Activated effector memory CD4-positive, alpha-beta T cell treated with Interleukin-2 at 50 U/mL for 16 hours (primary cell): ENCODE data around the gene ZNF416.

Experiments used
- DNase-seq: peaks from one replicate; pipeline ENCODE4 v3.0.0-alpha.2; 2020

Gene ZNF416

GRCh38 chr19:57578487-57579205 is at the start of gene ZNF416:
ZNF416 (minus strand) TSS chr19:57578911; CDS start chr19:57578704, 207 bp downstream.
- peak; percentile 93 for DNase-seq

DNA sequence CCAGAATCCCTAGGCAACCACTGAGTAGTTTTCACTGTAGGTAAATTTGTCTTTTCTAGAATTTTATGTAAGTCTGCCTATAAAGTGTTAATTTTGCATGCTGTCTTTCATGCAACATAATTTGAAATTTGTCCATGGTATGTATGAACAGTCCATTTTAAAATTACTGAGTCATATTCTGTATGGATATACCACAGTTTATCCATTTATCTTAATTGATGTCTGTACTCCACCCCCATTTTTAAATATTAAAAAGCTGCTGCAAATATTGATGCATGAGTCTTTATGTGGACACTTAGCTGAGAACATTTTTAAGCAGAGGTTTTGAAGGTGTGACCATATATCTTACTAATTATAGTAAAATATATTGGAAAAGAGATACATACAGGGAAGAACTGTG is 44.4 kb upstream of the ZNF416 start:
- DNase-seq = no peak

DNA sequence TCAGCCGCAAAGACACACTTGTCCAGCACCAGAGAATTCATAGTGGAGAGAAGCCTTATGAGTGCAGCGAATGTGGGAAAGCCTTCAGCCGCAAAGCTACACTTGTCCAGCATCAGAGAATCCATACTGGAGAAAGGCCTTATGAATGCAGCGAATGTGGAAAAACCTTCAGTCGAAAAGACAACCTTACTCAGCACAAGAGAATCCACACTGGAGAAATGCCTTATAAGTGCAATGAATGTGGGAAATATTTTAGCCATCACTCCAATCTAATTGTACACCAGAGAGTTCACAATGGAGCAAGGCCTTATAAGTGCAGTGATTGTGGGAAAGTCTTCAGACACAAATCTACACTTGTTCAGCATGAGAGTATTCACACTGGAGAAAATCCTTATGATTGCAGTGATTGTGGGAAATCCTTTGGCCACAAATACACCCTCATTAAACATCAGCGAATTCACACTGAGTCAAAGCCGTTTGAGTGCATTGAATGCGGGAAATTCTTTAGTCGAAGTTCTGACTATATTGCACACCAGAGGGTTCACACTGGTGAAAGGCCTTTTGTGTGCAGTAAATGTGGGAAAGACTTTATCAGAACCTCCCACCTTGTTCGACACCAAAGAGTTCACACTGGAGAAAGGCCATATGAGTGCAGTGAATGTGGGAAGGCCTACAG is 42.1 kb upstream of the ZNF416 start:
- no peak for DNase-seq

DNA sequence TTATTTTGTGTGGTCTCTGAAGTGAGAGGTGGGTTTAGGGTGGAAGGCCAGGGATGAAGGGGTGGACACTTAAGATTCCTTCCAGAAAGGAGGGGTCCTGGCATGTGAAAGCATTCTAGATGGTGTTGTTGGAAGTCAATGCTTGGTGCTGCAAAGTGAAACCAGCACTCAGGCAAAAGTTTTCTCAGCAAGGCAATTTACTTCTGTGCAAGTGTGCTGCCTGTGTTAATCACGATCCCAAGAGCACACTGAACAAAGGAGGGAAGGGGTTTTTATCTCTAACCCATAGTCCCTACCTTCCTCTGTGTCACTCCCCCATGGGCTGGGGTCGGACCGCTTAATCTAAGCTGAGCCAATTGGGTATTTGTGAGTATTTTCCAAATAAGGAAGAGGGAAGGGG is 36.6 kb upstream of the ZNF416 start:
- no peak for DNase-seq

DNA sequence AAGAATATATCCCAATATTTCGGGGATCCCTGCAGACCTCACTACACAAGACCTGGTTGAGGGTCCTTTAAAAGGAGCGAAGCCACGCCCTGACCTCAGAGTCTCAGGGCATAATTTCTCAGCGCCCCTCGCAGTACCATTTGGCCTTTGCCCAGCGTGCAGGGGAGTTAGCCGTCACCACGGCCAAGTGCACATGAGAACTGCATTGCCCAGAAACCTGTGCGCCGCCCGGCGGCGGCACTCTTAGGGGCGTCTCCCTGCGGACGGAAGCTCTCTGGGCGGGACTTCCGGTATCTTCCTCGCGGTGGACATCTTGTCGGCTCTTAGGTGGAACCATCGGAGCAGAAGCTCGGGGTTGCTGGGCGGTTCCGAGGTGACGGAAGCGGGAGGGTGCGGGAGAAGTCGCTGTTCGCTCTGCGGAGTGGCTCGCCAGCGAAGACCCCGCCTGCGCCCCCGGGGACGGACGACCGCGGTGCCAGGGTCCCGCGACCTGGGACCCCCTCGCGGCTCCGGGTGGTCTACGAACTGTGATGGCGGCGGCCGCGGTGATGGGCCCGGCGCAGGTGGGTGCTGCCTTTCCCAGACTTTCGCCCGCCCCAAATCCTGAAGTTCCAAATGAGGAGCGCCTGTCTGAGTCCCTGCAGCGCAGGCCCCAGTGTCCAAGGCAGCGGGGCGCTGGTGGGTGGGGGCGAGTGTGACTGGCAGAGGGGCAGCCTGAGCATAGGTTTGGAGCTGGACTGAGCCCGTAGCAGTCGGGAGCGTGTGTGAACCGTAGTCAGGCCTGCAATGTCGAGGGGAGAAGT is 35.4 kb upstream of the ZNF416 start, which contains the start of gene ZNF134:
ZNF134 (plus strand) TSS at position 302 of the 803 bp plus-strand sequence. CDS start 5,227 bp downstream, outside the sequence.
- peak; percentile 85 for DNase-seq

DNA sequence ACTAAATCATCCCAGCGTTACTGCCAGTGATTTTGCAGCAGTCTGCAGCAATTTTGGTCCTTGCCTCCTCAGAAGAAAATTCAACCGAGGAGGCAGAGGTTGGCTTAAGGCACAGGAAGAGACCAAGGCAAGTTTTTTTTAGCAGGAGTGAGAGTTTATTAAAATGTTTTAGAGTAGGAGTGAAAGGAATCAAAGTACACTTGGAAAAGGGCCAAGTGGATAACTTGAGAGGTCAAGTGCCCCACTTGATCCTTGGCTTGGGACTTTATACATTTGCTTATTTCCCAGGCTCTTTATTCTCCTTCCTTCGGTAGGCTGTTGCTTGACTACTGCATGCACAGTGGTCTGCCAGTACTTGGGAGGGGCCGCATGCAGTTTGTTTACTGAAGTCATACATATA is 32.4 kb upstream of the ZNF416 start:
- DNase-seq = no peak

DNA sequence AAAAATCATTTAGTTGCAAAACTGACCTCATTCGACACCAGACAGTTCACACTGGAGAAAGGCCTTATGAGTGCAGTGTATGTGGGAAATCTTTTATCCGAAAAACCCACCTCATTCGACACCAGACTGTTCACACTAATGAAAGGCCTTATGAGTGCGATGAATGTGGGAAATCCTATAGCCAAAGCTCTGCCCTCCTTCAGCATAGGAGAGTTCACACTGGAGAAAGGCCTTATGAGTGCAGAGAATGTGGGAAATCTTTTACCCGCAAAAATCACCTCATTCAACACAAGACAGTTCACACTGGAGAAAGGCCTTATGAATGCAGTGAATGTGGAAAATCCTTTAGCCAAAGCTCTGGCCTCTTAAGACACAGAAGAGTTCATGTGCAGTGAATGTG is 28.2 kb upstream of the ZNF416 start:
- no peak for DNase-seq

DNA sequence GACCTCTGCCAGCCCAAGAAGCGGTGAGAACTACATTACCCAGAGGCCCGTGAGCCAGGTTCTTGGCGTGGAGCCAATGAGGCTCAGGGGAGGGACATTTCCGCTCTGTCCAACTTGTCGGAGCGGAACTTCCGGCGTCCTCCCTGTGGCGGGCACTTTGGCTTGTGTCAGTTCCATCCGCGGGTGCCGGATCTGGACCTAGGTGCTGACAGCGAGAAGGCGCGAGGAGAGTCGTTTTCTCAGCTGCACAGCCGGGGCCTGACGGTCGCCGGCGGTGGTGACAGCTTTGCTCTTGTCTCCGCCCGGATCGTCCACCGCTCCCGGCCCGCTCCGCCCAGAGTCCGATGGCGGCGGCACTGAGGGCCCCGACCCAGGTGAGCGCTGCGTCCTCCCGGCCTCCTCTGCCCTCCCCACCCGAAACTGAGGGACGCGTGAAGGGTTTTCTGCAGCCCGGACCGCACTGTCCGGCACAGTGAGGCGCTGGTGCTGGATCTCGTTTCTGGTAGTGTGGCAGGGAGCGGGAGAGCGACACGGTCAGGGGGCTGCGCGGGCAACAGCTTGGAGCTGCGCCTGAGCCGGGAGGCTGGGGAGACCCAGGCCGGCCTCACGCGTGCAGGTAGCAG is 21.2 kb upstream of the ZNF416 start, which contains the start of gene ZNF530:
ZNF530 (plus strand) TSS at position 125 of the 623 bp plus-strand sequence. CDS start 4,461 bp downstream, outside the sequence.
- DNase-seq = peak; percentile 78

DNA sequence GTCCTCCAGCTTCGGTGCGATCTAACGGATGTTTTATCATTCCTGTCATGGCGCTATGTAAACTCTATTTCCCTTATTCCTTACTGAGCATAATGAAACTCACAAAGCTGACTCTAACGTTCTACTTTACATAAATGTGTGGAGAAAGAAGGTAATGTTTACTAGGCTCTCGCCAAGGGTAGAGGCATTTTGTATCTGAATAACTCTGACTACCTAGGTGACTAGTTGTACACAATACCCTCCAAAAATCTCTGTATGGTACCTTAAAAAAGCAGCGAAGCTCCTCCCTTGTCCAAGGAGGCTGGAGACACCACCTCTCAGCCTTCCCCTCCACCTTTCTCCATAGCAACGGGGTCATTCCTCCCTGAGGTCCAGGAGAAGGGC is 20.7 kb upstream of the ZNF416 start:
- DNase-seq = no peak

- no peak for DNase-seq
These were observed 8.8 kb upstream of the ZNF416 start for GRCh38 chr19:57587529-57587928.

DNA sequence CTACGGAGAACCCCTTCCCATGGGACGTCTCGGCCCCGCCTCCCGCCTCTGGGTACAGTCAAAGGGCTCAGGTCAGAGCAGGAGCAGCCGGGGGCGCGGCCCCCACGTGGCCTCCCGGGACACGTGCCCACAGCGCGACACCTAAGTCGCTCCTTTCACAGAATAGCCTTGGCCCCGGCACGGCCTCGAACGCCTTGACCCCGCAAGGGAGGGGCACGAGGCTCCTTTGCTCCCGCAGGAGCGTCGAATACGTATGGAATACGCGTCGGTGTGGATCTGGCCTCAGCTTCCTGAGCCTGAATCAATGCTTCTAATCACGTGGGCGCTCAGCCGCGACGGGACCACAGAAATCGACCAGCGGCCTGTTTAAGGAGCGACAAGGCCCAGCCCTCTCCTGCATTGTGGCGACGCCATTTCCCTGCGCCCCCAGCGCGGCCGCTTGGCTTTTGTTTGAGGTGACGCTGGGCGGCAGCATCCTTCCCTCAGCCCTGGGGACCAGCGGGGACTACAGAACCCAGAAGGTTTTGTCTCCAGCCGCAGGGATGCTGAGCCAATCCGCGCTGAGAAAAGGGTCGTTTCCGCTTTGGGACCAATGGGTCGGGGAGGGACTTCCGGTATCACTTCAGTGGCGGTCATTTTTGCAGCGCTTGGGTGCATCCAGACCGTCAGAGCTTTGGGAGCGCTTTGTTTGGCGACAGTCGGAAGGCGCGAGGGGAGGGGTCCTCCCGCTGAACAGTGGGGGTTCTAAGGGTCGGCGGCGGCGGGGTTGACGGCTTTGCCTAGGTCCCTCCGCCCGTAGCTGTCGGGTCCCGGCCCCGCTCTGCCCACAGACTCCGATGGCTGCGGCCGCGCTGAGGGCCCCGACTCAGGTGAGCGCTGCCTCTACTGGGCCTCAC is 5.1 kb upstream of the ZNF416 start, which contains the start of gene ZIK1:
ZIK1 (plus strand) TSS at position 625 of the 896 bp plus-strand sequence; CDS start at position 837, 212 bp downstream.
- DNase-seq = peak; percentile 79

GRCh38 chr19:57583104-57583520 is 4.4 kb upstream of the ZNF416 start:
- no peak for DNase-seq

- no peak for DNase-seq
These were observed 2.0 kb downstream of the ZNF416 start for GRCh38 chr19:57576661-57577060.

GRCh38 chr19:57572415-57572947 is 6.2 kb downstream of the ZNF416 start:
- DNase-seq = no peak

DNA sequence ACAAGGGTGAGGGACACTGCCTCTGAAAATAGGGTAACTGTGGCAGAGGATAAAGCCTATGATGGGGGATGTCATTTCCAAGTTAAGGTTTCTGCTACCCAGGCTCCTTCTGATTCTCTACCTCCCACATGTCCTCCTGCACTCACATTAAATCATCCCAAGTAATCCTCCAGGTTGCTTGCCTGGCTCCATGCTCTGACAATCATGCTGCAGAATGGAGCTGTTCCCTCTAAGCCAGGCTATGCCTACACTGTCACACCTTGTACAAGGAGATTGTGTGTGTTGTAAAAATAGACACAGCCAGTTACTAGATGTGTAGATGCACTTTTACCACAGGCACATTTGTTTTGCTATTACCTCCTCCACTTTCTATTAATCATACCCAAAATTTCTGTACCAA is 8.0 kb downstream of the ZNF416 start:
- DNase-seq = no peak

DNA sequence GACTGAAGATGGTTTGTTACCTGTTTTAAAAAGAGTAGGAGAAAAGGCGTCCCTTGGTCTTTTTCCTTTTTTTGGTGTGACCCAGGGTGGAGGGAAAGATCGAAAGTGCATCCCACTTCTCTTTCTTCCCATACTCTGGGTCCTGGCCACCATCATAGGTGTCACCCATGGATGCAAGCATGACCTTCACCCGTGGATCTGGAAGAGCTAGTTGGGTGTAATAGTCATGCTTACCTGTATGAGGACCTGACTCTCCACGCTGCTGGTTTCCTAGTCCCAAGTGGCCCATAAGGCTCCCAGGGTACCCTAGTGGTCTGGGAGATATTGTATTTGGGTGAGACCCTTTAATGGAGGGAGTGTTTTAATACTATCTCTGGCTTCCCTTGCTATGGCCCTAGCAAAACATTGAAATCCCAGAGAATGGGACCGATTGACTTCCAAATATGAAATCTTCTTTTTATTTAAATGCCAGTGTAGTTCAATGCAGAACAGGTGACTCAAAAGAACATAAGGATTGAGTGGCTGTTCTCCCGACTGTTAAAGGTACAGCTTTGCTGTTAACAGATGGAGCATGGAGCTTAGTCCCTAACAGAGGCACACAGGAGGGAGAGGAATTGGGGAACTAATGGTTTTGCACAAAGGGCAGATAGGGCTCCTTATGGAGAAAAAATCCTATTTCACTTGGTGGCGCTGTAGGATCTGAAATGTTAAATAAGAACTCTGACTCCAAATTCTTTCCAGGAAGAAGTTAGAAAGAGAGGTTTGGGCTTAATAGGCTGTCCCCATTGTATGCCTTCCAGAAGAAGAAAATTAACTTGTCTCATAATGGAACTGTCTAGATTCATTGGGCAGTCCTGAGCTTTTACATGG is 12.1 kb downstream of the ZNF416 start:
- no peak for DNase-seq

GRCh38 chr19:57563547-57563946 is 15.2 kb downstream of the ZNF416 start:
- no peak for DNase-seq

DNA sequence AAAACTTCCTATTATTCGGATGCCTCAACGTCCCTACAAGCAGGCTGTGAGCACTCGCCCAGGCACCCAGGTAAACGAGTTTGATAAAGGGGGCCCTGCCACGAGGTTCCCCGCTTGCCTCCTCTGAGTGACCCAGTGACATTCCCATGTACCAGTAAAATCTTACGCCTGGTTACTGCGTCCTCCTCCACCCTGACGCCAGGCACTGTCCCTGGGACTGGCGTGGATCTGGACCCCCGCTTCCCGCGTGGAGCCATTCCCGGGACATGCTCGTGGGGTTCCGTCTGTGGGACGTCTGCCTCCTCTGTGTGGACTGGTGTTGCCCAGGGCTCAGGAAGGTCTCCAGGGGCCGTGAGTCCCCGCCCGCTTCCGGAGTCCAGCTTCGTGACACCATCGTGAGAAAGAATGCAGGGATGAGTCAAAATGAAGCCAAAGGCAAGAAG is 18.6 kb downstream of the ZNF416 start:
- DNase-seq = no peak

GRCh38 chr19:57559404-57560025 is 19.2 kb downstream of the ZNF416 start, which contains the start of gene ZNF550:
ZNF550 (minus strand) TSS chr19:57559863; CDS start chr19:57559682, 181 bp downstream.
- peak; percentile 85 for DNase-seq

DNA sequence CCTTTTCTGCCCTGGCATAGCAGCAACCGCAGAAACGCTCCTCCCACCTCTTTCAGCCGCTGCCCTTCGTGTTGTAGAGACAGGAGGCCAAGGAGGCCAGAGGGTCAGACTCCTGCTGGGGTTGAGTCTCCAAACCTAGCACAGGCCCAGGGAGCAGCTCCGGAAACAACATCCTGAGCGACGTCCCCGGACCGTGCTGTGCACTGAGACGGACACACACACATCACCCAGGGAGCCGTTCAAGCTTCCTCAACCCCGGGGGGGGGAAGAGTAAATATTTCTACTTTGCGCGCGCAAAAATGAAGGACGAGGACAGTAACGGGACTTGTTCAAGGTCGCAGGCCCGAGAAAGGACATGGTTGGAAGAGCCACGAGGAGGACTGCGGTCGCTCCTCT is 19.7 kb downstream of the ZNF416 start:
- DNase-seq = peak; percentile 2
